RWPE2 (cell line): Measurements from ENCODE around the gene GALT.
A peak's percentile ranks its signal among the peaks of the same experiment; 100 is the strongest.

ENCODE experiments used
- ATAC-seq: fragments of 200-7000 bp; cut with Tn5 transposase; 3 replicates; pipeline ENCODE4 v1.9.1; 2021; ENCODE audit warnings: low read depth
- DNase-seq: peaks from one replicate; pipeline ENCODE4 v3.0.0-alpha.2; 2020; ENCODE audit warnings: low spot score
- H3K27ac ChIP-seq: fragments of 450-650 bp; 2 replicates; pipeline ENCODE4 v1.5.1; 2017; ENCODE audit warnings: mild to moderate bottlenecking; ENCODE audit not compliant: poor library complexity, severe bottlenecking
- H3K27me3 ChIP-seq: fragments of 250-450 bp; sonication (Bioruptor Pico); 2 replicates; pipeline ENCODE4 v1.5.1; 2021; ENCODE audit warnings: mild to moderate bottlenecking, moderate library complexity; ENCODE audit not compliant: insufficient read depth, poor library complexity, severe bottlenecking
- H3K36me3 ChIP-seq: fragments of 250-450 bp; sonication (Bioruptor Pico); 2 replicates; pipeline ENCODE4 v1.5.1; 2020; ENCODE audit warnings: low read depth, mild to moderate bottlenecking, moderate library complexity
- H3K4me1 ChIP-seq: fragments of 250-450 bp; sonication (Bioruptor Pico); 2 replicates; pipeline ENCODE4 v1.5.1; 2021; ENCODE audit warnings: mild to moderate bottlenecking, moderate library complexity; ENCODE audit not compliant: insufficient read depth, poor library complexity, severe bottlenecking
- H3K4me3 ChIP-seq: fragments of 250-450 bp; sonication (Bioruptor Pico); 2 replicates; pipeline ENCODE4 v1.5.1; 2021; ENCODE audit warnings: mild to moderate bottlenecking, moderate library complexity; ENCODE audit not compliant: severe bottlenecking
- H3K9me3 ChIP-seq: fragments of 250-450 bp; sonication (Bioruptor Pico); 2 replicates; pipeline ENCODE4 v1.5.1; 2021; ENCODE audit warnings: mild to moderate bottlenecking, moderate library complexity; ENCODE audit not compliant: severe bottlenecking
- CTCF ChIP-seq: fragments of 450-650 bp; IDR thresholded peaks from one replicate; pipeline ENCODE4 v1.5.1; 2017; ENCODE audit warnings: mild to moderate bottlenecking, moderate library complexity; ENCODE audit not compliant: poor library complexity, severe bottlenecking

Gene GALT

GRCh38 chr9:34655394-34655793 lies 8.9 kb downstream of the GALT start:
- Histone ChIP-seq H3K27me3 (no peaks in the 10 kb centered on the region), H3K36me3 (no peaks in the 10 kb centered on the region), H3K4me1 (peaks cover 2% of the 10 kb centered on the region), H3K9me3 (no peaks in the 10 kb centered on the region), H3K27ac (no peak overlapping the region), H3K4me3 (no peak overlapping the region)
- DNase-seq, result no peak
- ATAC-seq, result no peak
- TF ChIP-seq CTCF, result no peak

GRCh38 chr9:34656992-34657391 lies 10.5 kb downstream of the GALT start:
- ATAC-seq (no peak), DNase-seq (no peak)
- TF ChIP-seq CTCF, result no peak
- Histone ChIP-seq H3K36me3 (no peaks in the 10 kb centered on the region), H3K27ac (no peak overlapping the region), H3K9me3 (no peaks in the 10 kb centered on the region), H3K4me1 (no peaks in the 10 kb centered on the region), H3K27me3 (no peaks in the 10 kb centered on the region), H3K4me3 (no peak overlapping the region)

GRCh38 chr9:34658461-34658860 lies 12.0 kb downstream of the GALT start:
- Histone ChIP-seq H3K27ac (no peak overlapping the region), H3K9me3 (no peaks in the 10 kb centered on the region), H3K27me3 (no peaks in the 10 kb centered on the region), H3K36me3 (no peaks in the 10 kb centered on the region), H3K4me1 (peaks cover 7% of the 10 kb centered on the region), H3K4me3 (no peak overlapping the region)
- DNase-seq (no peak), ATAC-seq (no peak)
- TF ChIP-seq CTCF, result no peak

- ATAC-seq (peak; percentile 49; the same call in 2 of the 3 replicates), DNase-seq (no peak)
- Histone ChIP-seq H3K27me3 (no peaks in the 10 kb centered on the region), H3K9me3 (no peaks in the 10 kb centered on the region), H3K27ac (no peak overlapping the region), H3K36me3 (no peaks in the 10 kb centered on the region), H3K4me1 (peaks cover 10% of the 10 kb centered on the region), H3K4me3 (no peak overlapping the region)
- TF ChIP-seq CTCF, result no peak
Measured at GRCh38 chr9:34659592-34660253, 13.2 kb downstream of the GALT start.

GRCh38 chr9:34662526-34663302 lies 16.2 kb downstream of the GALT start, which contains the start of gene CCL27:
Gene CCL27, minus strand, starts transcription at chr9:34662657. Its CDS starts 24 bp downstream, at chr9:34662633.
- Histone ChIP-seq H3K4me1 (peaks cover 10% of the 10 kb centered on the region), H3K27me3 (no peaks in the 10 kb centered on the region), H3K27ac (peak within 1 kb of the TSS; percentile 22), H3K9me3 (no peaks in the 10 kb centered on the region), H3K4me3 (no peak within 1 kb of the TSS), H3K36me3 (no peaks in the 10 kb centered on the region)
- DNase-seq, result no peak
- no peak for ATAC-seq
- TF ChIP-seq CTCF, result no peak
